KMS-11 (cell line): ENCODE results near the gene CAMTA1.

Source experiments
- H2AFZ ChIP-seq: fragments of 200-600 bp; sonication (generic); 2 replicates; pipeline ENCODE4 v1.6.1; 2016; ENCODE audit warnings: antibody characterized with exemption, mixed run types, low read depth
- H3K27ac ChIP-seq: fragments of 200-600 bp; sonication (generic); 2 replicates; pipeline ENCODE4 v1.6.1; 2016; ENCODE audit warnings: mild to moderate bottlenecking, mixed run types
- H3K27me3 ChIP-seq: fragments of 200-600 bp; sonication (generic); 2 replicates; pipeline ENCODE4 v1.6.1; 2017; ENCODE audit warnings: mild to moderate bottlenecking, low read depth, mixed run types, moderate library complexity; ENCODE audit not compliant: insufficient read depth
- H3K36me3 ChIP-seq: fragments of 200-600 bp; sonication (generic); 2 replicates; pipeline ENCODE4 v1.6.1; 2017; ENCODE audit warnings: mild to moderate bottlenecking, mixed run types; ENCODE audit not compliant: insufficient read depth
- H3K4me1 ChIP-seq: fragments of 200-600 bp; sonication (generic); 2 replicates; pipeline ENCODE4 v1.6.1; 2016; ENCODE audit warnings: mild to moderate bottlenecking, low read depth, mixed run types; ENCODE audit not compliant: poor library complexity, severe bottlenecking
- H3K4me2 ChIP-seq: fragments of 200-600 bp; sonication (generic); 2 replicates; pipeline ENCODE4 v1.7.0; 2016; ENCODE audit warnings: mild to moderate bottlenecking, mixed run types
- H3K4me3 ChIP-seq: fragments of 200-600 bp; sonication (generic); IDR thresholded peaks from 2 replicates; pipeline ENCODE4 v1.6.1; 2017; ENCODE audit warnings: low read depth, low read length, mixed read lengths; ENCODE audit not compliant: insufficient read depth
- H3K79me2 ChIP-seq: fragments of 200-600 bp; sonication (generic); 2 replicates; pipeline ENCODE4 v1.6.1; 2016; ENCODE audit warnings: low read depth, mixed run types; ENCODE audit not compliant: insufficient read depth
- H3K9ac ChIP-seq: fragments of 200-600 bp; sonication (generic); 2 replicates; pipeline ENCODE4 v1.6.1; 2016; ENCODE audit warnings: mild to moderate bottlenecking, mixed run types
- H4K20me1 ChIP-seq: fragments of 200-600 bp; sonication (generic); 2 replicates; pipeline ENCODE4 v1.6.1; 2016; ENCODE audit warnings: mild to moderate bottlenecking, mixed run types; ENCODE audit not compliant: insufficient read depth
- CTCF ChIP-seq: fragments of 200-600 bp; sonication (generic); conservative IDR thresholded peaks from 2 replicates; pipeline ENCODE4 v1.6.1; 2017; ENCODE audit warnings: low read depth, mild to moderate bottlenecking, antibody characterized with exemption, low read length, moderate library complexity, mixed read lengths

Gene CAMTA1

GRCh38 chr1:7366286-7366954 lies 581.2 kb downstream of the CAMTA1 start:
- Histone ChIP-seq H3K27me3 (peaks cover 2% of the 10 kb centered on the region; the same call in 1 of the 2 replicates), H3K4me2 (no peak overlapping the region), H3K79me2 (no peaks in the 10 kb centered on the region), H3K36me3 (no peaks in the 10 kb centered on the region), H3K9ac (no peak overlapping the region), H3K27ac (no peak overlapping the region), H2AFZ (no peak overlapping the region), H3K4me3 (no peak overlapping the region), H4K20me1 (no peaks in the 10 kb centered on the region), H3K4me1 (no peaks in the 10 kb centered on the region)
- no peak for TF ChIP-seq CTCF

GRCh38 chr1:7366955-7367665 lies 581.9 kb downstream of the CAMTA1 start:
- TF ChIP-seq CTCF = no peak
- Histone ChIP-seq H2AFZ (no peak overlapping the region), H3K9ac (no peak overlapping the region), H3K27ac (no peak overlapping the region), H3K79me2 (no peaks in the 10 kb centered on the region), H4K20me1 (no peaks in the 10 kb centered on the region), H3K27me3 (peaks cover 7% of the 10 kb centered on the region), H3K36me3 (no peaks in the 10 kb centered on the region), H3K4me3 (no peak overlapping the region), H3K4me2 (no peak overlapping the region), H3K4me1 (no peaks in the 10 kb centered on the region)

- H2AFZ ChIP-seq = no peak overlapping the region
- H3K4me2 ChIP-seq = no peak overlapping the region
- H3K27ac ChIP-seq = no peak overlapping the region
- H3K27me3 ChIP-seq = peaks cover 7% of the 10 kb centered on the region
- H3K4me1 ChIP-seq = no peaks in the 10 kb centered on the region
- TF ChIP-seq CTCF = no peak
- H3K4me3 ChIP-seq = no peak overlapping the region
- H3K36me3 ChIP-seq = no peaks in the 10 kb centered on the region
- H3K79me2 ChIP-seq = no peaks in the 10 kb centered on the region
- H3K9ac ChIP-seq = no peak overlapping the region
- H4K20me1 ChIP-seq = no peaks in the 10 kb centered on the region
These were observed 584.6 kb downstream of the CAMTA1 start for GRCh38 chr1:7369866-7370265.

GRCh38 chr1:7371926-7372325 lies 586.7 kb downstream of the CAMTA1 start:
- no peak for TF ChIP-seq CTCF
- no peaks in the 10 kb centered on the region for H3K79me2 ChIP-seq
- H3K4me2 ChIP-seq = no peak overlapping the region
- no peaks in the 10 kb centered on the region for H4K20me1 ChIP-seq
- no peak overlapping the region for H3K4me3 ChIP-seq
- H3K9ac ChIP-seq = no peak overlapping the region
- H3K36me3 ChIP-seq = no peaks in the 10 kb centered on the region
- no peak overlapping the region for H3K27ac ChIP-seq
- H2AFZ ChIP-seq = no peak overlapping the region
- H3K27me3 ChIP-seq = peaks cover 7% of the 10 kb centered on the region
- no peaks in the 10 kb centered on the region for H3K4me1 ChIP-seq
